Gastrocnemius medialis (tissue), 4 donors: ENCODE measurements around the gene TOMM7.

Source experiments
- CTCF ChIP-seq, 5 experiments: fragments of 450-650 bp in 3 of 5; fragments of 200-600 bp in 2 of 5; sonication (generic) in 2 of 5; IDR thresholded peaks in 4 of 5; conservative IDR thresholded peaks in 1 of 5; 1 replicate in 4 of 5; 2 replicates in 1 of 5; pipeline ENCODE4 v1.5.1; 2016 to 2019; ENCODE audit warnings: antibody characterized with exemption in 5 of 5, mild to moderate bottlenecking in 3 of 5, moderate library complexity in 3 of 5
- POLR2A ChIP-seq, 2 donors: fragments of 450-650 bp; IDR thresholded peaks; one replicate each; pipeline ENCODE4 v1.6.1; 2017; ENCODE audit warnings: antibody characterized with exemption in 2 of 2, mild to moderate bottlenecking in 2 of 2, moderate library complexity in 2 of 2

GRCh38 chr7:22859641-22860290 is 37.1 kb upstream of the TOMM7 start:
- TF ChIP-seq POLR2A (IDR thresholded peaks at IDR 0.05), result no peak
- TF ChIP-seq CTCF (IDR thresholded peaks at IDR 0.05 in 4 of 5, conservative IDR thresholded peaks at IDR 0.05 in 1 of 5), result no peak
